GM19463 (cell line): ENCODE results near the gene DOLPP1.

Experiments
- ATAC-seq: cut with Tn5 transposase; IDR thresholded peaks from one replicate; pipeline ENCODE4 v1.9.1; 2021; ENCODE audit warnings: mild to moderate bottlenecking, moderate library complexity; ENCODE audit not compliant: unreplicated experiment

Gene DOLPP1

DNA sequence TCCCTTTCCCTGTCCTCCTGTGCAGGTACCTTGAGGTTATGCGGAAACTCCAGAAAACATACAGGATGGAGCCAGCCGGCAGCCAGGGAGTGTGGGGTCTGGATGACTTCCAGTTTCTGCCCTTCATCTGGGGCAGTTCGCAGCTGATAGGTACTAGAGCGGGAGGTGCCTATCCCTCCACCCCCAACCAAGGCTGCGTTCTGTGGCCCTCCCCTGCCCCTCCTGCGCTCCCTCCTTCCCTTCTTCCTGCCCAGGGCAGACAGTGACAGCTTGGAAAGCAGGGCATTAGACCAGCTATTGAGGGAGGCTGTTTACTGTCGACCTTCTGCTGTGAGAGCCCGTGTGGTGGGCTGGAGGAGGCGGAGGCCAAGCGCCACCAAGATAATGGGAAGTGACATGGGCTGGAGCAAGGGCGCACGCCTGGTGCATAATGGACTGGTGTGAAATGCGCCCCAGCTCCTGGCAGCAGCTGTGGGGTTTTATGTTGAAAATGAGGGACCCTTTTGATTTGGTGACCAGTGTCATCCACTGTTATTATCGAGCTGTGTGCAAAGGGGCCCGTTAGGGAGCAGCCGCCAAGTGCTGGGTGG lies 55.6 kb downstream of the DOLPP1 start:
- ATAC-seq, result no peak

DNA sequence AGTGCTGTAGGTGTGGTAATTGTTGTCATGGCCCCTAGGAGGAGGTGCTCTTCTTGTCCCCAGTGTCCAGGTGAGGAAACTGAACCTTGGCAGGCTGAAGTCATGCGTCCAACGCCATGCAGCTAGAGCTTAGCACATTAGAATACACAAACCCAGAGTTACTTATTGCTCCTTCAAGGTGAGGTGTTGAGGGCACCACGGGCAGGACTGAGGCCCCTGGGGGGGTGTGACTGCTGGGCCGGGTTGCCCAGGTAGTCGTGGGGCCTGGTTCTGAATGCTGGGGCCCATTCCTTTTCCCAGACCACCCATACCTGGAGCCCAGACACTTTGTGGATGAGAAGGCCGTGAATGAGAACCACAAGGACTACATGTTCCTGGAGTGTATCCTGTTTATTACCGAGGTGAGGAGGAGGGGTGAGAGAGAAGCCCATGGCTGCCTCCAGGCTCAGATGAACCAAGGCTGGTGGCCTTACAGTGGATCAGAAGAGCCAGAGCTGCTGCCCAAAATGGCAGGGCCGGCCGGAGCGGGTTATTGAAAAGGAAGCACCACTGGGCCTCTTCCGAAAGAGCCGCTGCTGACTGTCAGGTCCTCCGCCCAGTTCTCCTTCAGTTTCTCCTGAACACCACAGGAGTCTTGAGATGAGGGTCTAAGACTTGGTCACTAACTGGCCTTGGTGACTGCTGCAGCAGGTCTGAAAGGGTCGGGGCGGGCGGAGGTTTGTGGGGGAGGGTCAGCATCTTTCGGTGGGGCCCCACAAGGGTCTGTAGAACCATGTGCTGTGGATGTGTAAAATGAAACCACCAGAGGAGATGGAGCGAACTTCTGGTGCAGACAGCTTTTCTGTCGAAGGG lies 56.6 kb downstream of the DOLPP1 start:
- no peak for ATAC-seq

DNA sequence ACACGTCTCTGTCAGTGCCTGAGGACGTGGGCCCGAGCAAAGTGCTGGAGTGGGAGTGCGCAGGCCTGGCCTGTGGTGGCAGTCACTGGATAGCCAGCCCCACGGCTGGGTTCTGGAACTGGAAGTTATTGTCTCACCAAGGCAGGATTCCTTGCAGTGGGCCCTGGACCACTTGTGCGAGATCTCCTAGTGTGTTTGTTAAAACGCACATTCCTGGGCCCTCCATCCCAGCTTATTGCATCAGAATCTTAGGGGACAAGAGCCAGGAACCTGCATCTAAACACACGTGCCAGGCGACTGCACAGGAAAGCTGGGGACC lies 57.2 kb downstream of the DOLPP1 start:
- ATAC-seq, result no peak

GRCh38 chr9:129138476-129139232 lies 57.7 kb downstream of the DOLPP1 start:
- ATAC-seq, result no peak

GRCh38 chr9:129139233-129139992 lies 58.5 kb downstream of the DOLPP1 start:
- ATAC-seq, result peak; percentile 27

DNA sequence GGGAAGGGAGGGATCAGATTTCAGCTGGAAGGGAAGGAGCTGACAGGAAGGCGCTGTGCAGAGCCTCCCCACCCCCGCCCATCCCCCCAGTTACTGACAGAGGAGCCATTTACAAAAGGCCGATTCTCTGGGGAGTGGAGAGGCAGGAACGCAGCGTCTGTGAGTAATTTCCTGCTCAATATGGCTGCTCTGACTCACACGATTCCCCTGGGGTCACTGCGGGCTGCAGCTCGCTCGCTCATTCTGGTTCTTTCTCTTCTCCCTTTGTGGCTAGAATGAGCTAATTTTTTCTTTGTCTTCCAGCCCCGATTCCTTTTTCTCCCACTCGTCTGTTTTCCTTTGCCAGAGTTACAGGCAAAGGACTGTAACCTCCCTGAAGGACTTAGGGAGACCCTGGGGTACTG lies 59.1 kb downstream of the DOLPP1 start:
- ATAC-seq, result peak; percentile 53
